CD4-positive, alpha-beta T cell (primary cell): ENCODE data around the gene SSC4D. TPM values are rescaled to one million over a fixed set of nuclear protein-coding genes. Genes with fewer than 3 reads are reported as not detected.
"Not testable (repeated sequence)": the region's sequence is repeated elsewhere in the genome, so short reads cannot be mapped to it uniquely, and the experiment has no call there.

ENCODE experiments used
- ATAC-seq: fragments of 200-7000 bp; cut with Tn5 transposase; one replicate; pipeline ENCODE4 v1.10.0; 2022; ENCODE audit warnings: mild to moderate bottlenecking; ENCODE audit not compliant: poor library complexity
- CTCF ChIA-PET: fragments of 350-600 bp; sonication (Branson Sonifier 250); formaldehyde crosslinking; loops from one replicate; lab custom pipeline; 2021; ENCODE audit warnings: antibody characterized with exemption, inconsistent platforms; lab: Charles Lee
- POLR2A ChIA-PET: fragments of 350-600 bp; sonication (Branson Sonifier 250); formaldehyde crosslinking; loops from one replicate; lab custom pipeline; 2021; ENCODE audit warnings: antibody characterized with exemption, inconsistent platforms; lab: Charles Lee
- DNase-seq, 14 experiments: peaks; one replicate each; pipeline ENCODE4 v3.0.0-alpha.2; 2013 to 2020; ENCODE audit warnings: mixed read lengths in 2 of 14
- H3K27ac ChIP-seq, 2 donors: one replicate each; pipeline versions ENCODE4 v1.5.1 to v1.7.0; 2013; ENCODE audit warnings: low read length in 2 of 2, low read depth in 1 of 2, mild to moderate bottlenecking in 1 of 2
- H3K27me3 ChIP-seq, 2 experiments: 1 replicate in 1 of 2; 2 replicates in 1 of 2; pipeline versions ENCODE4 v1.6.1 to v1.7.0; 2013; ENCODE audit warnings: low read length in 2 of 2, control low read depth in 1 of 2, mild to moderate bottlenecking in 1 of 2, moderate library complexity in 1 of 2; ENCODE audit not compliant: insufficient read depth in 2 of 2, control insufficient read depth in 1 of 2
- H3K36me3 ChIP-seq: one replicate; pipeline ENCODE4 v1.6.1; 2013; ENCODE audit warnings: low read length, control low read depth; ENCODE audit not compliant: insufficient read depth
- H3K4me1 ChIP-seq: one replicate; pipeline ENCODE4 v1.6.1; 2013; ENCODE audit warnings: low read length, control low read depth; ENCODE audit not compliant: insufficient read depth
- H3K4me3 ChIP-seq: one replicate; pipeline ENCODE4 v1.5.1; 2013; ENCODE audit warnings: mild to moderate bottlenecking, low read length, moderate library complexity
- H3K9me3 ChIP-seq, 2 experiments: 1 replicate in 1 of 2; 2 replicates in 1 of 2; pipeline versions ENCODE4 v1.6.1 to v1.7.0; 2013; ENCODE audit warnings: low read length in 2 of 2, mild to moderate bottlenecking in 2 of 2, control low read depth in 1 of 2, moderate library complexity in 1 of 2; ENCODE audit not compliant: control insufficient read depth in 1 of 2, insufficient read depth in 1 of 2
- H3K27ac Mint-ChIP-seq: one replicate; pipeline ENCODE4 v1.8.0; 2020; ENCODE audit warnings: mixed read lengths
- H3K27me3 Mint-ChIP-seq: one replicate; pipeline ENCODE4 v1.8.0; 2021; ENCODE audit warnings: mixed read lengths
- H3K36me3 Mint-ChIP-seq: one replicate; pipeline ENCODE4 v1.8.0; 2021; ENCODE audit warnings: low read depth, mixed read lengths
- H3K4me1 Mint-ChIP-seq: one replicate; pipeline ENCODE4 v1.8.0; 2021; ENCODE audit warnings: low read depth, mixed read lengths
- H3K4me3 Mint-ChIP-seq: one replicate; pipeline ENCODE4 v1.8.0; 2020; ENCODE audit warnings: mild to moderate bottlenecking, mixed read lengths
- H3K9me3 Mint-ChIP-seq: one replicate; pipeline ENCODE4 v1.8.0; 2020; ENCODE audit warnings: mixed read lengths
- intact Hi-C, 2 experiments: fragments of 100-400 bp; cut with DNase I in 1 of 2; cut with micrococcal nuclease in 1 of 2; formaldehyde crosslinking; loops; one replicate each; pipeline versions ENCODE4 v1.15.1 to v1.9.0; 2023 to 2025; cut with DNase I, micrococcal nuclease
- total RNA-seq, 174 experiments: library from RNA in 2 of 174; stranded (reverse) in 2 of 174; gene quantifications; one replicate each; pipeline ENCODE4 v1.2.3 and lab custom pipeline; 2021 to 2026
- TF ChIP-seq, protein P1 (sequence below): fragments of 200-600 bp; IDR thresholded peaks from one replicate; pipeline ENCODE4 v1.8.0; 2022; ENCODE audit warnings: antibody characterized with exemption, mild to moderate bottlenecking

Gene SSC4D
- total RNA-seq, 2 experiments from 2014 or later = not detected

DNA sequence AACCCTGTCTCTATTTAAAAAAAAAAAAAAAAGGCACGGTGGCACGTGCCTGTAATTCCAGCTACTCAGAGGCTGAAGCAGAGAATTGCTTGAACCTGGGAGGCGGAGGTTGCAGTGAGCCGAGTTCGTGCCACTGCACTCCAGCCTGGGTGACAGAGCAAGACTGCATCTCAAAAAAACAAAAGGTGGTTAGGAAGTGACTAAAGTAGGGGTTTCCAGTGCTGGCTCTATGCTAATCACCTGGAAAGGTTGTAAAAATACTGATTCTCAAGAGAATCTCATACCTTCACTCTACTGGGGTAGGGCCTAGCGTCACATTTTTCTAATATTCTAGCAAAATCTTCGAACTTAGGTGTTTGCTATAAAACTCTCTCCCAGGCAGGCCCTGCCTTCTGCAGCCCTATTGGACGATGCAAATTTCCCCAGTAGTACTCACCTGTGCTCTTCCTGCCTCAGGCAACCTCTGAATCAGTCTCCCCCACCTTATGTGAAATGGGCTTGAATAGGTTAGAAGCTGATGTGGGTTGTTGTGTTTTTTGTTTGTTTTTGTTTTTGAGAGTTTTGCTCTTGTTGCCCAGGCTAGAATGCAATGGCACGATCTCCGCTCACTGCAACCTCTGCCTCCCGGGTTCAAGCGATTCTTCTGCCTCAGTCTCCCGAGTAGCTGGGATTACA lies 18.8 kb upstream of the SSC4D start:
- no peaks in the 10 kb centered on the region for H3K9me3 ChIP-seq
- ChIA-PET POLR2A (no interaction called here), CTCF (no interaction called here)
- H3K27me3 ChIP-seq = peaks cover 0 to 2% of the 10 kb centered on the region in 2 experiments
- Mint-ChIP-seq H3K27ac (no peak overlapping the region), H3K9me3 (no peaks in the 10 kb centered on the region), H3K27me3 (peaks cover 4% of the 10 kb centered on the region), H3K36me3 (no peaks in the 10 kb centered on the region), H3K4me1 (no peaks in the 10 kb centered on the region), H3K4me3 (no peak overlapping the region)
- intact Hi-C loops = no loop called here
- no peak for DNase-seq
- H3K4me3 ChIP-seq = no peak overlapping the region
- peaks cover 5% of the 10 kb centered on the region for H3K4me1 ChIP-seq
- no peak for ATAC-seq
- no peaks in the 10 kb centered on the region for H3K36me3 ChIP-seq
- no peak overlapping the region for H3K27ac ChIP-seq
- TF ChIP-seq, protein P1, sequence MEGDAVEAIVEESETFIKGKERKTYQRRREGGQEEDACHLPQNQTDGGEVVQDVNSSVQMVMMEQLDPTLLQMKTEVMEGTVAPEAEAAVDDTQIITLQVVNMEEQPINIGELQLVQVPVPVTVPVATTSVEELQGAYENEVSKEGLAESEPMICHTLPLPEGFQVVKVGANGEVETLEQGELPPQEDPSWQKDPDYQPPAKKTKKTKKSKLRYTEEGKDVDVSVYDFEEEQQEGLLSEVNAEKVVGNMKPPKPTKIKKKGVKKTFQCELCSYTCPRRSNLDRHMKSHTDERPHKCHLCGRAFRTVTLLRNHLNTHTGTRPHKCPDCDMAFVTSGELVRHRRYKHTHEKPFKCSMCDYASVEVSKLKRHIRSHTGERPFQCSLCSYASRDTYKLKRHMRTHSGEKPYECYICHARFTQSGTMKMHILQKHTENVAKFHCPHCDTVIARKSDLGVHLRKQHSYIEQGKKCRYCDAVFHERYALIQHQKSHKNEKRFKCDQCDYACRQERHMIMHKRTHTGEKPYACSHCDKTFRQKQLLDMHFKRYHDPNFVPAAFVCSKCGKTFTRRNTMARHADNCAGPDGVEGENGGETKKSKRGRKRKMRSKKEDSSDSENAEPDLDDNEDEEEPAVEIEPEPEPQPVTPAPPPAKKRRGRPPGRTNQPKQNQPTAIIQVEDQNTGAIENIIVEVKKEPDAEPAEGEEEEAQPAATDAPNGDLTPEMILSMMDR = no peak

DNA sequence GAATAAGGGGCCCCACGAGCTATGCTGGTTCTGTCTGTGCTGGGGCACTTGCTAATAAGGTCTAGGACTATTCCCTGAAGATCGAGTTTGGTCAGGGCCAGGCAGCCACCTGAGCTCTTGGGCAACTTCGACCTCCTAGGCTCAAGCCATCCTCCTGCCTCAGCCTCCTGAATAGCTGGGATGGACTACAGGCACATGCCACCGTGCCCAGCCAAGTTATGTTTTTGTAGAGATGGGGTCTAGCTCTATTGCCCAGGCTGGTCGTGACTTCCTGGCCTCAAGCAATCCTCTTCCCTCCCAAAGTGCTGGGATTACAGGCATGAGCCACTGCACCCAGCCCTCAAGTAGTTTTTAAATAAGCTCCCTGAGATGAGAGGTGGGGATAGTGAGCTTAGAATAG lies 18.1 kb upstream of the SSC4D start:
- ATAC-seq (no peak), DNase-seq (no peak)
- Histone ChIP-seq H3K4me3 (no peak overlapping the region), H3K4me1 (peaks cover 5% of the 10 kb centered on the region), H3K9me3 (no peaks in the 10 kb centered on the region), H3K27ac (no peak overlapping the region), H3K27me3 (peaks cover 0 to 2% of the 10 kb centered on the region in 2 experiments), H3K36me3 (no peaks in the 10 kb centered on the region)
- H3K4me3 Mint-ChIP-seq = no peak overlapping the region
- intact Hi-C loops = no loop called here
- H3K36me3 Mint-ChIP-seq = no peaks in the 10 kb centered on the region
- CTCF ChIA-PET = no interaction called here
- POLR2A ChIA-PET = interaction anchor here (0.6 kb wide), 1 partner anchor 42 kb away, joined by 3 read pairs; no protein-coding TSS in a partner anchor
- H3K27me3 Mint-ChIP-seq = peaks cover 4% of the 10 kb centered on the region
- TF ChIP-seq, protein P1 = no peak
- H3K4me1 Mint-ChIP-seq = no peaks in the 10 kb centered on the region
- no peaks in the 10 kb centered on the region for H3K9me3 Mint-ChIP-seq
- no peak overlapping the region for H3K27ac Mint-ChIP-seq

DNA sequence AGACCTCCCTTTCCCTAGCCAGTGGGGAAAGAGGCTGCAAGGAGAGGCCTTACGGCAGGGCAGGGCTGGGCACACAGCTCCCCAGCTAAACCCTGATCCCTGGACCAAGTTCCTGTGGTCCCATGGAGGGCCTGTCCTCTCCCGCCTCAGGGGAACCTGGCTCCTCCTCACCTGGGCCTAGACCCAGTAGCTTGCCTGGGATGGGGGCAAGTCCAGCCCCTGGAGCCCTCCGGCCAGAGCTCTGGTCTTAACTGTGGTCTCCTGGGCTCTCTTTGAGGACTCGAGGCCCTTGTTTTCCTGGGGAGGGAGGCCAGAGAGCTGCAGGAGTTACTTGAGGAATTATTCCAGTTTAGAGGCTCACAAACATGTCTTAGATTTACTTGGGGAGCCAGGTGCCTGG lies 16.7 kb upstream of the SSC4D start:
- Histone ChIP-seq H3K4me1 (peaks cover 5% of the 10 kb centered on the region), H3K27me3 (peaks cover 0 to 2% of the 10 kb centered on the region in 2 experiments), H3K27ac (no peak overlapping the region), H3K36me3 (no peaks in the 10 kb centered on the region), H3K9me3 (no peaks in the 10 kb centered on the region), H3K4me3 (no peak overlapping the region)
- ChIA-PET CTCF (no interaction called here), POLR2A (no interaction called here)
- no peaks in the 10 kb centered on the region for H3K36me3 Mint-ChIP-seq
- peaks cover 4% of the 10 kb centered on the region for H3K27me3 Mint-ChIP-seq
- H3K4me1 Mint-ChIP-seq = no peaks in the 10 kb centered on the region
- no peaks in the 10 kb centered on the region for H3K9me3 Mint-ChIP-seq
- intact Hi-C loops = no loop called here
- no peak for ATAC-seq
- TF ChIP-seq, protein P1 = no peak
- DNase-seq = no peak
- no peak overlapping the region for H3K4me3 Mint-ChIP-seq
- no peak overlapping the region for H3K27ac Mint-ChIP-seq

DNA sequence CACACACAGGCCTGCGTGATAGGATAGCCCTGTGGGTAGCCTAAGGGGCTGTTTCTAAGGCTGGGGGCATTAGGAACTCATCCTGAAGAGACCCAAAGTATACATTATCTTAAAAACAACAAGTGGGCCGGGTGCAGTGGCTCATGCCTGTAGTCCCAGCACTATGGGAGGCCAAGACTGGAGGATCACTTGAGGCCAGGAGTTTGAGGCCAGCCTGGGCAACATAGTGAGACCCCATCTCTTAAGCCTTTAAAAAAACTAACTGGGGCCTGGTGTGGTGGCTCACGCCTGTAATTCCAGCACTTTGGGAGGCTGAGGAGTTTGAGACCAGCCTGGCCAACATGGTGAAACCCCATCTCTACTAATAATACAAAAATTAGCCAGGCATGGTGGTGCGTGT lies 16.1 kb upstream of the SSC4D start:
- H3K9me3 Mint-ChIP-seq, H3K27me3 Mint-ChIP-seq, H3K9me3 ChIP-seq, H3K4me3 Mint-ChIP-seq, H3K4me3 ChIP-seq, intact Hi-C loops, POLR2A ChIA-PET, H3K36me3 ChIP-seq, H3K27me3 ChIP-seq, H3K36me3 Mint-ChIP-seq, CTCF ChIA-PET, H3K4me1 Mint-ChIP-seq, H3K27ac Mint-ChIP-seq, H3K27ac ChIP-seq, H3K4me1 ChIP-seq, ATAC-seq, DNase-seq: not testable (repeated sequence)
